ENCODE measurements around the gene ARL6IP4. TPM values are rescaled to one million over a fixed set of nuclear protein-coding genes. Genes with fewer than 3 reads are reported as not detected.

The ARL6IP4 gene
- total RNA-seq, 1 experiment from 2014 or later: 347 TPM

- DNase-seq (ENCODE audit: low spot score): peak; percentile 34
- in situ Hi-C loops (cut with HindIII; ENCODE audit: low sequenced_read_pairs): no loop called here
Observed at GRCh38 chr12:122955156-122955555, 25.3 kb upstream of the ARL6IP4 start.

GRCh38 chr12:122956035-122956434 is 24.4 kb upstream of the ARL6IP4 start:
- DNase-seq (ENCODE audit: low spot score): no peak
- in situ Hi-C loops (cut with HindIII; ENCODE audit: low sequenced_read_pairs): no loop called here

GRCh38 chr12:122958198-122958888 is 22.1 kb upstream of the ARL6IP4 start:
- in situ Hi-C loops (cut with HindIII; ENCODE audit: low sequenced_read_pairs): no loop called here
- no peak for DNase-seq (ENCODE audit: low spot score)

GRCh38 chr12:122959566-122960192 is 20.8 kb upstream of the ARL6IP4 start:
- in situ Hi-C loops (cut with HindIII; ENCODE audit: low sequenced_read_pairs): no loop called here
- no peak for DNase-seq (ENCODE audit: low spot score)

GRCh38 chr12:122960193-122960569 is 20.3 kb upstream of the ARL6IP4 start:
- in situ Hi-C loops (cut with HindIII; ENCODE audit: low sequenced_read_pairs): no loop called here

GRCh38 chr12:122961531-122962329 is 18.8 kb upstream of the ARL6IP4 start:
- in situ Hi-C loops (cut with HindIII; ENCODE audit: low sequenced_read_pairs): no loop called here
- DNase-seq (ENCODE audit: low spot score): no peak

More at GRCh38 chr12:122960193-122960569, 20.3 kb upstream of the ARL6IP4 start:
- no peak for DNase-seq (ENCODE audit: low spot score)

- DNase-seq (ENCODE audit: low spot score): no peak
- in situ Hi-C loops (cut with HindIII; ENCODE audit: low sequenced_read_pairs): no loop called here
Observed at GRCh38 chr12:122963941-122964265, 16.6 kb upstream of the ARL6IP4 start.

- in situ Hi-C loops (cut with HindIII; ENCODE audit: low sequenced_read_pairs): no loop called here
- no peak for DNase-seq (ENCODE audit: low spot score)
Observed at GRCh38 chr12:122964439-122965257, 15.8 kb upstream of the ARL6IP4 start.

GRCh38 chr12:122965321-122965751 is 15.1 kb upstream of the ARL6IP4 start:
- in situ Hi-C loops (cut with HindIII; ENCODE audit: low sequenced_read_pairs): no loop called here
- DNase-seq (ENCODE audit: low spot score): no peak

GRCh38 chr12:122965851-122966742 is 14.4 kb upstream of the ARL6IP4 start, which contains the start of gene ABCB9:
Gene ABCB9, minus strand, starts transcription at chr12:122966463. Its CDS starts 6,228 bp downstream, at chr12:122960235.
- in situ Hi-C loops (cut with HindIII; ENCODE audit: low sequenced_read_pairs): no loop called here
- DNase-seq (ENCODE audit: low spot score): peak; percentile 96

GRCh38 chr12:122966743-122967550 is 13.5 kb upstream of the ARL6IP4 start:
- in situ Hi-C loops (cut with HindIII; ENCODE audit: low sequenced_read_pairs): no loop called here

GRCh38 chr12:122968104-122968503 is 12.4 kb upstream of the ARL6IP4 start:
- no peak for DNase-seq (ENCODE audit: low spot score)
- in situ Hi-C loops (cut with HindIII; ENCODE audit: low sequenced_read_pairs): no loop called here

More at GRCh38 chr12:122966743-122967550, 13.5 kb upstream of the ARL6IP4 start:
- DNase-seq (ENCODE audit: low spot score): no peak

GRCh38 chr12:122969676-122970075 is 10.8 kb upstream of the ARL6IP4 start:
- in situ Hi-C loops (cut with HindIII; ENCODE audit: low sequenced_read_pairs): no loop called here
- no peak for DNase-seq (ENCODE audit: low spot score)

- DNase-seq (ENCODE audit: low spot score): peak; percentile 99
- in situ Hi-C loops (cut with HindIII; ENCODE audit: low sequenced_read_pairs): no loop called here
Observed at GRCh38 chr12:122974274-122974891, 6.1 kb upstream of the ARL6IP4 start.

- in situ Hi-C loops (cut with HindIII; ENCODE audit: low sequenced_read_pairs): no loop called here
- DNase-seq (ENCODE audit: low spot score): peak; percentile 86
Observed at GRCh38 chr12:122974892-122975789, 5.3 kb upstream of the ARL6IP4 start, which contains the start of gene OGFOD2. Gene OGFOD2, plus strand, starts transcription at chr12:122975244. Its CDS starts 8 bp downstream, at chr12:122975252.

Measured in G401 (cell line).